IPS-15b (cell line): ENCODE data around the gene AP3B1.

ENCODE experiments used
- H3K27me3 ChIP-seq: one replicate; pipeline ENCODE4 v1.6.1; 2013; ENCODE audit warnings: low read length; ENCODE audit not compliant: control insufficient read depth, insufficient read depth
- H3K36me3 ChIP-seq: one replicate; pipeline ENCODE4 v1.6.1; 2013; ENCODE audit warnings: low read length; ENCODE audit not compliant: control insufficient read depth, insufficient read depth
- H3K4me1 ChIP-seq: one replicate; pipeline ENCODE4 v1.6.1; 2013; ENCODE audit warnings: mild to moderate bottlenecking, low read length; ENCODE audit not compliant: control insufficient read depth, insufficient read depth
- H3K4me3 ChIP-seq: one replicate; pipeline ENCODE4 v1.5.1; 2013; ENCODE audit warnings: low read depth, low read length
- H3K9ac ChIP-seq: one replicate; pipeline ENCODE4 v1.6.1; 2013; ENCODE audit warnings: low read depth, mild to moderate bottlenecking, low read length
- H3K9me3 ChIP-seq: one replicate; pipeline ENCODE4 v1.6.1; 2013; ENCODE audit warnings: mild to moderate bottlenecking, low read length; ENCODE audit not compliant: control insufficient read depth, insufficient read depth

The AP3B1 gene

DNA sequence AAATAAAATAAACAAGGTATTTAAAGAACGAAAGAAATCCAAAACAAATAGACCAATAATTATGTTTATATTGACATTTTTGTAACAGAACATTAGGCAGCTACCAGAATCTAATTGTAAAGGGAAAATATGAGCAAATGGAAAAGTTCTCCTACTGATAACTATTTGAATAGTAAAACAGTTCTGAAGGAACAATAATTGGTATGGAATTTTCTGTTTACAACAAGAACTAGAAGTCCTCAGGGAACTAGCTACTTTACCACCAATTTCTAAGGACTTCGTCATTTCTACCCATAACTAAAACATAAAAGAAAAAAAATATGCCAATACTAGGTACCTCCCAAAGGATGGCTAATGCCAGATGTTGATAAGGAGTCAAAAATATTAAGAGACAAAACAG, 58.5 kb downstream of the AP3B1 start:
- no peaks in the 10 kb centered on the region for H3K36me3 ChIP-seq
- no peak overlapping the region for H3K4me3 ChIP-seq
- no peaks in the 10 kb centered on the region for H3K4me1 ChIP-seq

GRCh38 chr5:78235289-78235688, 59.2 kb downstream of the AP3B1 start:
- Histone ChIP-seq H3K27me3 (no peaks in the 10 kb centered on the region), H3K9me3 (no peaks in the 10 kb centered on the region), H3K4me1 (no peaks in the 10 kb centered on the region), H3K36me3 (no peaks in the 10 kb centered on the region), H3K9ac (no peak overlapping the region), H3K4me3 (no peak overlapping the region)

More for the DNA sequence above, 58.5 kb downstream of the AP3B1 start:
- H3K9me3 ChIP-seq = no peaks in the 10 kb centered on the region
- H3K27me3 ChIP-seq = no peaks in the 10 kb centered on the region
- H3K9ac ChIP-seq = no peak overlapping the region

DNA sequence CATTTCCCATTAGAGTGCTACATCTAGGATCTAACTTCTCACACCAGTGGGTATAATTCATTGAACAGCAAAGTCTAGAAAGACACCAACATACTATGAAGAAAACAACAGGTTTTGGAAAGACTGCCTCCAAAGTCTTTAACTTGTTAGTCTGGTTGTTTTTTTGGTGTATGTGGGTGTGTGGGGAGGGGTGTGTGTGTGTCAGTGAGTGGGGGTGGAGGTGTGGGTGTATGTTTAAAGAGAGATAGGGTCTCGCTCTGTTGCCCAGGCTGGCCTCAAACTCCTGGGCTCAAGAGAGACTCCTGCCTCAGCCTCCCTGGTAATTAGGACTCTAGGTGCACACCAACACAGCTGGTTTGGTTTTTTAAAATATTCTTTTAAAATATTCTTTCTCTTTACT, 59.7 kb downstream of the AP3B1 start:
- H3K4me3 ChIP-seq = no peak overlapping the region
- no peak overlapping the region for H3K9ac ChIP-seq
- no peaks in the 10 kb centered on the region for H3K4me1 ChIP-seq
- no peaks in the 10 kb centered on the region for H3K27me3 ChIP-seq
- H3K9me3 ChIP-seq = no peaks in the 10 kb centered on the region
- H3K36me3 ChIP-seq = no peaks in the 10 kb centered on the region

DNA sequence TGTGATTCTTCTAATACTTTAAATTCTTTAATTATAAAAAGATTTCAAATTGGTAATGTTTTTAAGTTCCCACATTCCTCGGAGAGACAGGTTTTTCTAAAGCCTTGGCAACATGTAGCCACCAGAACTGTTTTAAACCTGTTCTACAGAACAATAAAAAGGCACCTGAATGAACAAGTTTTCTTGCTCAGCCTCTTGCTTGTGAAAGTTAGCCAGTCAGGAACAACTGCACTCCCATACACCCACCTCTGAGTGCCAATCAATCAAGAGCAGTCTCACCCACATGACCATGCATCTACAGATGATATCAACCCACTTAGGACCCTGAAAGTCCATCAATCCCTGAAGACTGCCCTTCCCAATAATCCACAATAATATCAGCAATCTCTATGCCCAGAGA, 62.3 kb downstream of the AP3B1 start:
- H3K4me3 ChIP-seq = no peak overlapping the region
- no peak overlapping the region for H3K9ac ChIP-seq
- no peaks in the 10 kb centered on the region for H3K4me1 ChIP-seq
- H3K36me3 ChIP-seq = no peaks in the 10 kb centered on the region
- no peaks in the 10 kb centered on the region for H3K9me3 ChIP-seq
- H3K27me3 ChIP-seq = no peaks in the 10 kb centered on the region

DNA sequence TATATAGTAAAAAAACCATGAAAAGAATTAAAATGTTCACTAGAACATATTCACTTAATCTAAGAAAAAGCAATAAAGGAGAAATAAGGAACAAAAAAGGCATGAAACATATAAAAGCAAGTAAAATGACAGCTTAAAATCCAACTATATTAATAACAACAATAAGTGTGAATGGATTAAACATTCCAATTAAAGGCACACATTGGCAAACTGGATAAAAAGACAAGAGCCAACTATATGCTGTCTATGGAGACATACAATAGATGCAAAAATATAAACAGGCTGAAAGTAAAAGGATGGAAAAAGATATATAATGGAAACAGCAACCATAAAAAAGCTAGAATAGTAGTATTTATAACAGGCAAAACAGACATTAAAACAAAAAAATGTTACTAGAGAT, 70.1 kb downstream of the AP3B1 start:
- Histone ChIP-seq H3K36me3 (no peaks in the 10 kb centered on the region), H3K9ac (no peak overlapping the region), H3K4me1 (no peaks in the 10 kb centered on the region), H3K9me3 (no peaks in the 10 kb centered on the region), H3K27me3 (no peaks in the 10 kb centered on the region), H3K4me3 (no peak overlapping the region)

DNA sequence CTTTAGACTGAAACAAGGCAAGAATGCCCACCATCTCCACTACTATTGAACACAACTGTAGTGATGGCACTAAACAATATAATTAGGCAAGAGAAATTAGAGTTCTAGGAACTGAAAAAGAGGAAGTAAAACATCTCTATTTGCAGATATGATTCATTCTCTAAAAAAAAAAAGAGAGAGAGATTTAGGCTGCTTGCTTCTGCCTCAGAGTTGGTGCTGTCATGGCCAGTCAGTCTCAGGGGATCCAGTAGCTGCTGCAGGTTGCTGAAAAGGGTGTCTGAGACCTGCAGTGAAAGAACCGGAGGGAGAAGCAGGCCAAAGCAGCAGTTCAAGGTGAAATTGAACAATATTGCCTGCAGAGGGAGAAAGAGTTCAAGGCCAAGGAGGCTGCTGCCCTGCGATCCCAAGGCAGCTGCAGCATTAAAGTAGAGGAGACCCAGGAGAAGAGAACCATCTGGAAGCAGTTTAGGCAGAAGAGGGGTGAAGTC, 72.5 kb downstream of the AP3B1 start:
- H3K9ac ChIP-seq = no peak overlapping the region
- no peaks in the 10 kb centered on the region for H3K36me3 ChIP-seq
- no peaks in the 10 kb centered on the region for H3K27me3 ChIP-seq
- no peak overlapping the region for H3K4me3 ChIP-seq
- no peaks in the 10 kb centered on the region for H3K4me1 ChIP-seq
- H3K9me3 ChIP-seq = no peaks in the 10 kb centered on the region

DNA sequence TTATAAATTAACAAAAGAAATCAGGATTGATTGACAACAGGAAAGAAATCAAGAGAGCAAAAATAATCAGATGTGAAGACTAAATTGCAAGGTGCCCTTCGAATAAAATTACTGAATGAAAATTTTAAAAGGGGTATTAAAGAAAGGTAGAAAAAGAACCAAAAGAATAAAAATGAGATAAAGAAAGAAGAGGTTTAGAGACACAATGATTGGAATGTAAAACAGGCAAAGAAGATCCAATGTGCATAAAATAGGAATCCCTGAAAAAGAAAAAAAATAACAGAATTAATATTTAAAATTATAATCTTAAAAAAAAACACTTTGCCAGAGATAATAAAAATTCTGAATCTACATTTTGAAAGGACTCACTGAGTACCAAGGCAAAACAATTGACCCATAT, 73.0 kb downstream of the AP3B1 start:
- Histone ChIP-seq H3K36me3 (no peaks in the 10 kb centered on the region), H3K9ac (no peak overlapping the region), H3K4me1 (no peaks in the 10 kb centered on the region), H3K4me3 (no peak overlapping the region), H3K27me3 (no peaks in the 10 kb centered on the region), H3K9me3 (no peaks in the 10 kb centered on the region)

DNA sequence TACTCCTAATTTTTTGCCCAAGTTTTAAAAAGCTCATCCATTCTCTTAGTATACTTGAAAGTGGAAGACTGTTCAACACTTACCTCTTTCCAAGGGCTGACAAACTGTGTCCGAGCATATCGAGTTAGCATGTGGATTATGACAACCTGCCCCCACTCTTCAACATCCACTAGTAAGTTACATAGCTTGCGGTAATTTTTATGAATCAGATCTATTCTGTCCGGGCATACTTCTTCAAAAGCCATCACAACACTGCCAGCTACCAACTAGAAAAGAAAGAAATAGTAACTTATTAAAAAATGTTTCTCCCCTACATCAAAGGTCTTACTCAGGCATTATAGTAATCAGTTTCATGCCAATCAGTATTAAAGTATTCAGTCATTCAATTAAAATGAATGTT, 78.5 kb downstream of the AP3B1 start:
- no peaks in the 10 kb centered on the region for H3K27me3 ChIP-seq
- no peaks in the 10 kb centered on the region for H3K9me3 ChIP-seq
- H3K4me1 ChIP-seq = peaks cover 7% of the 10 kb centered on the region
- H3K36me3 ChIP-seq = no peaks in the 10 kb centered on the region
- H3K4me3 ChIP-seq = no peak overlapping the region
- no peak overlapping the region for H3K9ac ChIP-seq

DNA sequence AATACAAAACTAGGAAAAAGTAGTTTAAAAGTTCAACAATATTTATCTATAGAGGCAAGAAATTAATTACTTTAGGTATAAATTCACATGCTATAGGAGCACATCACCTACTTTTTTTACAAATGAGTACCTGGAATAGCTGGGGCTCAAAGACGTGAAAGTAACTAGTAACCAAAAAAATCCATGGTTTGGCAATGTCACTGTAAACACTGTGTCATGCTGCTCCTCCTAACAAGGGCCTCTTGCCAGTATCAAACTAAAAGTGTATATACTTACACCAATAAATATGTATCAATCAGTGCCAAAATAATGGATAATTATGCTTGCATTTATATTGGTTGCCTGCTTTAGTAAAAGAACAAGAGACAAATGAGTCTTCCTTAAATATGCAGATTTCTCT, 78.9 kb downstream of the AP3B1 start:
- no peak overlapping the region for H3K4me3 ChIP-seq
- no peaks in the 10 kb centered on the region for H3K27me3 ChIP-seq
- no peak overlapping the region for H3K9ac ChIP-seq
- H3K36me3 ChIP-seq = no peaks in the 10 kb centered on the region
- H3K9me3 ChIP-seq = no peaks in the 10 kb centered on the region
- peaks cover 8% of the 10 kb centered on the region for H3K4me1 ChIP-seq

- Histone ChIP-seq H3K4me3 (no peak overlapping the region), H3K36me3 (no peaks in the 10 kb centered on the region), H3K27me3 (no peaks in the 10 kb centered on the region), H3K9me3 (no peaks in the 10 kb centered on the region), H3K4me1 (peaks cover 8% of the 10 kb centered on the region), H3K9ac (no peak overlapping the region)
Observed at GRCh38 chr5:78213799-78214198, 80.7 kb downstream of the AP3B1 start.

- Histone ChIP-seq H3K4me3 (no peak overlapping the region), H3K4me1 (peaks cover 8% of the 10 kb centered on the region), H3K9ac (no peak overlapping the region), H3K36me3 (peaks cover 6% of the 10 kb centered on the region), H3K9me3 (no peaks in the 10 kb centered on the region), H3K27me3 (no peaks in the 10 kb centered on the region)
Observed at GRCh38 chr5:78211052-78211451, 83.4 kb downstream of the AP3B1 start.

DNA sequence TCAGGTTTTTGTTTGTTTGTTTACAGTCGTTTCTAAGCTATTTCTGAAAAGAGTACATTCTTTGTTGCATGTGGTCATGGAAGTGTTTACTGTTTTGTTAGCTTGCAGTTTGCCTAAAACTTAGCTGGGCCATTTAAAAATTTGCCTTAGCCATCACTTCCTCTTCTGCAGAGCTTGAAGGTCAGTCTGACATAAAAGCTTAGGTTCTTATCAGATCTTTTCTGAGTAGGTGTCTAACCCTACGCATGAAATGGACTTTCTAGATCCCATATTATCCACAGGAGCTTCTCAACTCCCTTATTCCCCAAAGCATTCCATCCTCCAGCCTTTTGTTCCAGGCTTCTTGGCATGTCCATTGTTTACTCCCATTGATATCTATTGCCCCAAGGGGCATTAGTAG, 90.3 kb downstream of the AP3B1 start:
- Histone ChIP-seq H3K4me3 (no peak overlapping the region), H3K9ac (no peak overlapping the region), H3K4me1 (no peaks in the 10 kb centered on the region), H3K27me3 (no peaks in the 10 kb centered on the region), H3K9me3 (no peaks in the 10 kb centered on the region), H3K36me3 (peaks cover 6% of the 10 kb centered on the region)

- no peak overlapping the region for H3K9ac ChIP-seq
- H3K4me1 ChIP-seq = no peaks in the 10 kb centered on the region
- H3K36me3 ChIP-seq = peaks cover 6% of the 10 kb centered on the region
- H3K27me3 ChIP-seq = no peaks in the 10 kb centered on the region
- H3K9me3 ChIP-seq = no peaks in the 10 kb centered on the region
- H3K4me3 ChIP-seq = no peak overlapping the region
Observed at GRCh38 chr5:78203815-78204214, 90.7 kb downstream of the AP3B1 start.
